ENCODE results near the gene SERPIND1.

DNA sequence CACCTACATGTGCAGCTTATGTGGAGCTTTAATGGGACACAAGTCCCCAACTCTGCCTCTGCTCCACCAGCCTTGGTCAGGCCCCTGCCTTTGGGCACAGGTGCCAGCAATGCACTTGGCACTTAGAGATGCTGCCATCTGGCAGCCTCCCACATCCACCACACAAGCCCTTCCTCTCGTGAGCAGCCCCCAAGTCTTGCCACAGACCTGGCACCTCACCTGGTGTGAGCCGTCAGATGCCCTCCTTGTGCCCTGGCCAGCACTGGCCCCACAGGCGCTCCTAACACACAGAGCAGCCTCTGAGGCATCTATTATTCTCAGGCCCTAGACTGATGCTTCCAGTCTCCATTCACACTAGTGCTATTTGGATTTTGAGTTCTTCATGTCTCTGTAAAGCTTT is 24.5 kb upstream of the SERPIND1 start:
- TF ChIP-seq, protein P1, sequence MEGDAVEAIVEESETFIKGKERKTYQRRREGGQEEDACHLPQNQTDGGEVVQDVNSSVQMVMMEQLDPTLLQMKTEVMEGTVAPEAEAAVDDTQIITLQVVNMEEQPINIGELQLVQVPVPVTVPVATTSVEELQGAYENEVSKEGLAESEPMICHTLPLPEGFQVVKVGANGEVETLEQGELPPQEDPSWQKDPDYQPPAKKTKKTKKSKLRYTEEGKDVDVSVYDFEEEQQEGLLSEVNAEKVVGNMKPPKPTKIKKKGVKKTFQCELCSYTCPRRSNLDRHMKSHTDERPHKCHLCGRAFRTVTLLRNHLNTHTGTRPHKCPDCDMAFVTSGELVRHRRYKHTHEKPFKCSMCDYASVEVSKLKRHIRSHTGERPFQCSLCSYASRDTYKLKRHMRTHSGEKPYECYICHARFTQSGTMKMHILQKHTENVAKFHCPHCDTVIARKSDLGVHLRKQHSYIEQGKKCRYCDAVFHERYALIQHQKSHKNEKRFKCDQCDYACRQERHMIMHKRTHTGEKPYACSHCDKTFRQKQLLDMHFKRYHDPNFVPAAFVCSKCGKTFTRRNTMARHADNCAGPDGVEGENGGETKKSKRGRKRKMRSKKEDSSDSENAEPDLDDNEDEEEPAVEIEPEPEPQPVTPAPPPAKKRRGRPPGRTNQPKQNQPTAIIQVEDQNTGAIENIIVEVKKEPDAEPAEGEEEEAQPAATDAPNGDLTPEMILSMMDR (IDR thresholded peaks at IDR 0.05; ENCODE audit: control extremely low read depth in 1 of 3, insufficient read depth in 1 of 3, low read depth in 1 of 3, low read length in 3 of 3), result no peak
- TF ChIP-seq POLR2A (IDR thresholded peaks at IDR 0.05; ENCODE audit: control extremely low read depth in 1 of 2, low read depth in 2 of 2, low read length in 2 of 2) (no peak), TEAD4 (IDR thresholded peaks at IDR 0.05; ENCODE audit: low read depth, low read length) (no peak)

Data from H1 (cell line).